ENCODE data around the gene MYRIP.
"Not testable (repeated sequence)": the region's sequence is repeated elsewhere in the genome, so short reads cannot be mapped to it uniquely, and the experiment has no call there.

The MYRIP gene

GRCh38 chr3:40083066-40083465 lies 273.7 kb downstream of the MYRIP start:
- no peak for DNase-seq (ENCODE audit: low read depth)

DNA sequence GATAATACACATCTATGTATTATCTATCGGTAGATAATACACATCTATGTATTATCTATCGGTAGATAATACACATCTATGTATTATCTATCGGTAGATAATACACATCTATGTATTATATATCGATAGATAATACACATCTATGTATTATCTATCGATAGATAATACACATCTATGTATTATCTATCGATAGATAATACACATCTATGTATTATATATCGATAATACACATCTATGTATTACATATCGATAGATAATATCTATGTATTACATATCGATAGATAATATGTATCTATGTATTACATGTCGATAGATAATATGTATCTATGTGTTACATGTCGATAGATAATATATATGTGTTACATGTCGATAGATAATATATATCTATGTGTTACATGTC lies 275.0 kb downstream of the MYRIP start:
- not testable (repeated sequence) for DNase-seq (ENCODE audit: low read depth)

DNA sequence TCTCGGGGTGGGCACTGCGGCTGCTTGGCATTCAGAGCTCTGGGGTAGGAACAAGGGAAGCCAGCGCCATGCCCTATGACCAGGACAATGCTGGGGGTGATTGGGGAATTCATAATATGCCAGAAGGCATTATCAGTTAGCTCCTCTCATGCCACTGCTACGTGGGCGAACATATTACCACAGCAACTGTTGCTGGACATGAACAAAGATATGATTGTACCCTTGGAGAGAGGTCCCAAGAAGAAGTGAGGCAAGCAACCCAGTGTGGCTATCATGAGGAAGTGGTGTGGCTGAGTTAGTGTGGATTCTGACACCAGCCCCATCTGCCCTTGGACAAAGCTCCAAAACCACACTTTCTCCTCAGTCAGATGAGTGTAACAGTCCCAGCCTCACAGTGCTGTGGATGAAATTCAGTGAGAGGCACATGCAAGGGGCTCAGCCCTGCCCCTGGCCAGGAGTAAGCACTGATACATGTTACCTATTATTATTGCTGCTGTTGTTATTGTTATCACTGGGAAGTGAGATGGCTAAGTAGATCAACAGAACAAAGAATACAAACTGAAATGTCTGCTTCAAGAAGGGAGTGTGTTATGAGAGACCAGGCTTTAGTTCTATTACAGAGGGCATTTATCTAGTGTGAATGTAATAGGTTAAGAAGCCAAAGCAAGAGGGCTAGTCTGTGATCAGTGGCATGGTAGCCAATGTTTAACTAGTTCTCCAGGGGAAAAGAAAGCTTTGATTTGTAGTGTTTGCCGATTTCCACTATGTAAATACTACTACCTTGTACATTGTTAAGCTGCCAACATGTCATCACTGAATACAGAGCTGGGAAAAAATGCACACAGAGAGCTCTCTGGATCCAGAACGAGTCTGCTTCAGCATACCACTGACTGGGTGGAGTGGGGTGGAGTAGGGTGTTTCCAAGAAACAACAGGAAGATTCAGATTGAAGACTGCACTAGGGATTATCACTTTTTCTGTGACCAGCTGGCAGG lies 277.8 kb downstream of the MYRIP start:
- no peak for DNase-seq (ENCODE audit: low read depth)

- DNase-seq (ENCODE audit: low read depth): no peak
Measured at GRCh38 chr3:40088527-40089170, 279.2 kb downstream of the MYRIP start.

- DNase-seq (ENCODE audit: low read depth): no peak
Measured at GRCh38 chr3:40096661-40097111, 287.3 kb downstream of the MYRIP start.

GRCh38 chr3:40097131-40098117 lies 288.0 kb downstream of the MYRIP start:
- DNase-seq (ENCODE audit: low read depth): no peak

GRCh38 chr3:40098261-40098759 lies 288.9 kb downstream of the MYRIP start:
- DNase-seq (ENCODE audit: low read depth): no peak

GRCh38 chr3:40099871-40100270 lies 290.5 kb downstream of the MYRIP start:
- no peak for DNase-seq (ENCODE audit: low read depth)

GRCh38 chr3:40102182-40102581 lies 292.8 kb downstream of the MYRIP start:
- no peak for DNase-seq (ENCODE audit: low read depth)

GRCh38 chr3:40103829-40104228 lies 294.4 kb downstream of the MYRIP start:
- DNase-seq (ENCODE audit: low read depth): no peak

DNA sequence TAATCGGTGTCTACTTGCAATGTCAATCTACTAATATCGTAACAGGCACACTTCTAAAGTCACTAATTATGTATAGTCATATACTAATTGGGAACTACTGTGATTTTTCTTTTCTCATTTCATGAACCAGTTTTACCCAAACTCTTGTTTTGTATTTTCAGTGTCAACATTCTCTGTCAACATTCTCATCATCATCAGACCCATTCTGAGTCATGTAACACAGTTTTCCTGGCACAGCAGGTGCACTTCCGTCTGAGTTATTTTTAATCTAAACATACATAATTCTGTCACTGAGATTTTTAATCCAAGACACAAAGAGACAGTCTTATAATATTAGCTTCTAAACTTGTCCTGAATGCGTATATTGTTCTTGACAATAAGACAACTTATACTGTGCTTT lies 295.0 kb downstream of the MYRIP start:
- DNase-seq (ENCODE audit: low read depth): no peak

DNA sequence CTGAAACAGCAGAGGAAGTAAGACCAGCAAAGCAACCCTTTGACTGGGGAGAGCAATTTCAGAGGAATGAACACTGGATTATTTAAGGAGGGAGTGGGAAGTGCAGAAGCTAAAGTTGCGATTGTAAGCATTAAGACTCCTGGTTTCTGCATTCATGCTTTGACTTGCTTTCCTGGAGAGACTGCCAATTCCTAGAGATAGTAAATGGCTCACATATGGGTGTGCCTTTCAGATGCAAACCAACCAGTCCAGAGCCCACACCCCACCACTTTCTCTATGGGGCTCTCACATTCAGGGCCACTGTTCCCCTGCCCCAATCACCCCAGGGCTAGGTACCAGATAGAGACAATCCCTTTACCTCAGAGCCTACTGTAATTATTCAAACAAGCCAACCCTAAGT lies 299.2 kb downstream of the MYRIP start:
- no peak for DNase-seq (ENCODE audit: low read depth)

- DNase-seq (ENCODE audit: low read depth): no peak
Measured at GRCh38 chr3:40109641-40110490, 300.5 kb downstream of the MYRIP start.

DNA sequence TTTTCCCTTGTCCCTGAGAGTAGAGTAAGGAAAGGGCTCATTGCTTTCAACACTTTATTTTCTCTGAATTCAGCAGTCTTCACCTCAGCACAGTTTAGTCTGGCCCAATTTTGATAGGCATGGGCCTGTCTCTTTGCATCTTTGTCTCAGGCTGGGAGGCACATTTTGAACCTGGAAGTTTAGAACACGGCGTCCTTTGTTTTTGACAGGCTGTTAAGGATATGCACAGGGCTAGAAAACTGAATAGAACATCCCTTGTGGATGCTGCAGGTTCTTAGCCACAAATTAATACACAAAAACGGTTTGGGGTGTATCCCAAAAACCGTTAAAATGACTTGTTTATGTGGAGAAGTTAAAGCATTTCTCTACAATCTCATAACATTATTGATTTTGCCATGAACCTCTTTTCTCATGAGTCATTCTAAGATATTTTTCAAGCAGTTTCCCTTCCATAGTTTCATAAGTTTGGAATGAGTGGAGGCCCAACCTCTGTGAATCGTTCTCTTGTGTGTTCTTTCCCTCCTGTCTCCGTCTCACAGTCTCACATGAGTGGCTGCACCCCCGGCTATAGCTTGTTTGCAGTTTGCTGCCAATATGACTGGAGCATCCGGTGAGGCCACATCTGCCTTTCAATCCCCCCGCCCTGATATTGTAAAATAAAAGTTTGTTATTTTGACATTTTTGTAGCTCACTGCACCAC lies 307.2 kb downstream of the MYRIP start:
- no peak for DNase-seq (ENCODE audit: low read depth)

GRCh38 chr3:40118091-40118490 lies 308.7 kb downstream of the MYRIP start:
- no peak for DNase-seq (ENCODE audit: low read depth)

DNA sequence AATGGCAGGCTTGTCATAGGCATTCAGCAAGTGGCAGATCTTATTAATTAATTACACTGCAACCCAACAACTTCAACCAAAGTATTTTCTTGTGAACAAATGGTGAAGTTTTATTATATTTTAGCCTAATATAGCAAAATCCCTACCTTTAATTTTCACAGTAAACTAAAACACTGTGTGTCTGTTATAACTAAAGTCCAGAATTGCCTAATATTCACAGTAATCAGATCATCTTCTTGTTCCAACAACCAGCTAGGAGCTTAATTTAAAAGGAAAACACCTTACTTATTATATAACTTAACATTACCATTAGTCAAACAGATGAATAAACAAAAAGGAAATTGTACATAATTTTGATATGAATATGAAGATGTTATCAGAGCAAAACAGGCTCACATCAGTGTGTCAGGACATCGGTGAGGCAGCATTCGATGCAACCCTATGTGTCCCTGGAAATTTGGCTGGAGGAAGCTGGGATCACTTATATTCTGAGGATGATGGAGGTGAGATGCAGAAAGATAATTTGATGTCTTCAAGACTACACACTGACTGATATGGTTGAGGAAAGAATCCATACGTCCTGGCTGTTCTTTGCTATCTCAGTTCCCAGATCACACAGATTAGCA lies 310.8 kb downstream of the MYRIP start:
- no peak for DNase-seq (ENCODE audit: low read depth)

- no peak for DNase-seq (ENCODE audit: low read depth)
Measured at GRCh38 chr3:40120806-40121205, 311.4 kb downstream of the MYRIP start.

DNA sequence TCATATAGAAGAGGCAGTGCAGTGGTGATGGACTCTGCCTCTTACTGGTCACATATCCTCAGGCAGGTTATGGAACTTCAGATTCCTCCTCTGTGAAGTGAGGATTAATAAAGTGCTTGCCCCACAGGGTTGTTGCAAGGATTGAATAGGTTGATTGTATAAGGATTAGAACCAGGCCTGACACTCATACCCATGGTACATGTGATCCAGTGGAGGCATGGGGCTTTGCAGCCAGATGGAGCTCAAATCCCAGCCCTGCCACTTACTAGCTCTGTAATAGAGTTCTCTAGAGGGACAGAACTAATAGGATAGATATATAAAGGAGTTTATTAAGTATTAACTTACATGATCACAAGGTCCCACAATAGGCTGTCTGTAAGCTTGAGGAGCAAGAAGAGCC lies 315.5 kb downstream of the MYRIP start:
- no peak for DNase-seq (ENCODE audit: low read depth)

GRCh38 chr3:40128166-40128565 lies 318.8 kb downstream of the MYRIP start:
- DNase-seq (ENCODE audit: low read depth): no peak

DNA sequence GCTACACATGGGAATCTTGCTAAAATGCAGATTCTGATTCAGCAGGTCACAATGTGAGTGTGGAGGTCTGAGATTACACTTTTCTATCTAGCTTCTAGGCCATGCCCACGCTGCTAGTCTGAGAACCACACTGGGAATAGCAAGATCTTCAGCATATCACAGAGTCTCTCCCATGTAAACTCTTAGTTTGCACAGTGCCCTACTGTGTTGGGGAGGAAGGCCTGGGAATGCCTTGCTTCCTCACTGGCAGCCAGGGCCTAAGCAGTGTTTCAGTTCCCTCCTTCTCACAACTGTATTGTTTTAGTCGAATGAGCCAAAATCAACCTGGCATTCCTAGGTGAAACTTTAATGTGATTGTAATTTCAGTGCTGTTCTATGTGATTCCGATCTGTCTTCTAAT lies 320.1 kb downstream of the MYRIP start:
- DNase-seq (ENCODE audit: low read depth): no peak

Measured in stimulated activated CD8-positive, alpha-beta memory T cell treated with anti-CD3 and anti-CD28 coated beads, Interleukin-4, amount 100 ng/mL, for 24 hours (primary cell).